DMS53 treated with DMSO at 0.1 percent for 48 hours (cell line): ENCODE results near the gene COLQ.

Experiments
- DNase-seq: peaks from one replicate; lab custom pipeline; 2025; ENCODE audit not compliant: unreplicated experiment; lab: John Stamatoyannopoulos, UW

COLQ gene

DNA sequence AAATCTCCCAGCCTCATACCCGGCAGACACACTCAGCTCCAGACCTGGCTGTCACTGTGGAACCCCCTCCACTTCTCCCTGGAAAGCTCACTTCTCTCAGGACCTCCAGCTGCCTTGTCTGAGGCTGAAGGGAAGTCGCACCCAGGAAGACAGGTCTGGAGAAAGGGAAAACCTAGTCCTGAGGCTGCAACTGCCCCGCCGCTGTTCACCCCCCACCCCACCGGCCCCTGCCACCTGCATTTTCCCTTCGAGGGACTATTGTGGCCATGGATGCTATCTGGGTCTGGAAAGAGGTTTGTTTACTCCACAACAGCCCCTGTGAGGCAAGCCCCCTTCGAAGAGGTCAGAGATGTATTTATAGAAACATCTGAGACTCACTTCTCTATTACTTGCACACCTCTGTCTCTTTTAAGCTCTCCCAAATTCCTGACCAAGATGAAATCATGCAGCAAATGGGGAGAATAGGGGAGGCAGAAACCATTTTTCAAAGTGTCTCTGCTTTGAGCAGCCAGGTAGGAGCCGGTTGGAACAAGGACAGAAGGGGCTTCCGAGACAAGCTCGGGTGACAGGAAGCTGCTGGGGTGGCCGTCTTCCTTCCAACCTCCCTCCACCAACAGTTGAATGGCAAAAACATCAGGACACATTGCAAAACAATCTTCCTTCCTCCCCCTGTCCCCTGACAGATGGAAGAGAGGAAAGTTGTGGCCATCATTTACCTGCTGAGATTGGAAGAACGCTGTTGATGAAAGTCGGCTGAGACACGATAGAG is 518 bp downstream of the COLQ start:
- no peak for DNase-seq

DNA sequence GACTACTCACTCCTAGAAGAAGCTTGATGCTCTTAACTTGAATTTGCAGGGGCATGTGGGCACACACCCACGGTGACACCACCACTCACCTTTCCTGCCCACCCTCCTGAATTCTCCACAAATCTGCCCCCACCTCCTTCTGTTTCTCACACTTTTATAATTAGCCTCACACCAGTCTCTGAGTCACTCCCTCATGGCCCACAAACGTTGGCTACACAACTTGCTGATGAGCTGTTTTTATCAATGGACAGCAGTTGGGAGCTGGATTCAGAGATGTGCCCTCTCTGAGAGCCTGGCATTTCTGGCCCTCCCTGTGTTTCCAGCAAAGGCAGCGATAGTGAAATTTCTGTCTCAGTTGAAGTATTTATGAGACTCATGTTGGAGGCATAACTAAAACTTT is 1.3 kb downstream of the COLQ start:
- DNase-seq = no peak

DNA sequence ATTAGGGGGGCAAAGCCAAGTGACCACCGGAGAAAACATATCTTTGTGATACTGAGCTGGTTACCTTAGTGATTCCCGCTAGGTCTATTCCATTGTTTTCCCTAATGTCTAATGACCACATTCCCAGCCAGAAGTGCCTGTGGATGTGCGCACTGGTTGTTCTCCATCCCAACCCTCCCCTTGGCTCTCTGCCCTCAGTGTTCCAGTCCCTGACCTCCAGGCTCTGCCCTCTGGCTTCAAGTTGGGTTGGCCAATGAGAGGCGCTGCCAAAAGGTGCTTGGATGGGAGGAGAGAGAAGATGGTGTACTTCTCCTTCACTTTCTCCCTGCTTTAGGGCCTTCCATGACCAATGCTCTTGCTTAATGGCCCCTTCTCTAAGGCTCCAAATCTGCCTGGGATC is 2.4 kb downstream of the COLQ start:
- no peak for DNase-seq

DNA sequence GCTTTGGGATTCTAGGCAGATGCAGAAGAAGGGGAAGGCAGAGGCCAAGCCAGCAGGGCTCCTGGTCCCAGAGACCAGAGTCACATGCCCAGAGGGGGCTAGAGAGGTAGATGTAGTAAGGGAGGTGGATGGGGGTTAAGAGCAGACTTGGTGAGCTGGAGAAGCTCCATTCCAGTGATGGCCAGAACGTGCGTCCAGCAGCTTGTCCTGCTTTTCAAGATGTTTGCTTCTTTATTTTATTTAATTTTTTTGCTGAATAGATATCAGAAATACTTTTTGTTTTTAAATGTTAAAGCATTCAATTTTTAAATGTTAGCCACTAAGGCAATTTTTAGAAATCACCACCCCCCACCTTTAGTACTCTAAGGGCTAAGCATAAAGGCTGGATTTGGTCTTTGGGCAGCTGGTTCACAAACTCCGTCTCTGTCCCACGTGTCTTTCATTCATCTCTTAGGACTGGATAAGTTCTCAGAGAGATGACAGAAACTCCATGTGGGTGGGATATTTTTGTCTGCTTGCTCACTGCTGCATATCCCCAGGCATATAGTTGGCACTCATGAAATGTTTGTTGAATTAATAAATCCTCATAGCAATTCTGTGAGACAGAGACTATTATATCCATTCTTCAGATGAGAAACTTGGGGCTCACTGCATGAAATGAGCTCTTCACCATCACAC is 6.7 kb downstream of the COLQ start:
- DNase-seq = no peak

DNA sequence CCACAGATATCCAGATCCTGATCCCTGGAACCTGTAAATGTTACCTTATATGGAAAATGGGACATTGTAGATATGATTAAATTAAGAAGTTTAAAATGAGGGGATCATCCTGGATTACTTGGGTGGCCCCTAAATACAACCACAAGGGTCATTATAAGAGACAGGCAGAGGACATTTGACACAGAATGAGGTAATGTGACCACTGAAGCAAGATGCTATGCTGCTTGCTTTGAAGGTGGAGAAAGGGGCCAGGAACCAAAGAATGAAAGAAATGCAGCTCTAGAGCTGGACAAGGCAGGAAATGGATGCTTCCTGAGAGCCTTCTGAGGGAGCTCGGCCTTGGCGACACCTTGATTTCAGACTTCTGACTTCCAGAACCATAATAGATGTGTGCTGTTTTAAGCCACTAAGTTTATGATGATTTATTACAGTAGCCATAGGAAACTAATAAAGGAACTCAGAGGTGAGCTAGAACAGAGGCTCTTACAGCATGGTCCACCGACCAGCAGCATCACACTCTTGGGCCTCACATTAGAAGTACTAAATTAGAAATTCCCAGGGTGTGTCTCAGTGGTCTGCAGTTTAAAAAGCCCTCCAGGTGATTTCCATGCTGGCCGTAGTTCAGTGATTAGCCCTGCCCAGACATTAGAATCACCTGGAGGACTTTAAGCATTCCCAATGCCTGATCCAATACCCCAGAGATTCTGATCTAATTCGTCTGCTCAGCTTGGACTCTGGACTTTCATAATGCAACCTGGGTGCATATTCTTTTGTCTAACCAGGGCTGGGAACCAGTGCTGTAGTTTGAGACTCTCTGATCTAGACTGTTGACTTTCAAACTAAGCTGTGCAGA is 7.5 kb downstream of the COLQ start:
- DNase-seq = no peak

DNA sequence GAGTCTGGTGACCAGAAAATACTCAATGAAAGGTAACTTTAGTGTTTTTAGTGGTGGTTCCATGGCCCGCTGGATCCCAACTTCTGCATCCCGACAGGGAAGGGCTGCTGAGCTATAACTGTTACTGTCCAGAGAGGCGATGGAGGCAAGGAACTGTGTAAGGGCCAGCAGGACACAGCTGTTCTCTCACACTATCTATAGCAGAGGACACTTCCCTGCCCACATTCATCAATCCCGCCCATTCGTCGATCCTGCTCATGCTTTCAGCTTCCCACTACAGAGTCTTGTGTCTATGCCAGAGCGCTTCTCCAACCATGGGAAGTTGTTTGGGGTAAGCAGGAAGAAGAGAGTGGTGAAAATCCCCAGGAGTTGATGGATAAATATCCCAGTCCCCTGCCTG is 8.4 kb downstream of the COLQ start:
- no peak for DNase-seq

DNA sequence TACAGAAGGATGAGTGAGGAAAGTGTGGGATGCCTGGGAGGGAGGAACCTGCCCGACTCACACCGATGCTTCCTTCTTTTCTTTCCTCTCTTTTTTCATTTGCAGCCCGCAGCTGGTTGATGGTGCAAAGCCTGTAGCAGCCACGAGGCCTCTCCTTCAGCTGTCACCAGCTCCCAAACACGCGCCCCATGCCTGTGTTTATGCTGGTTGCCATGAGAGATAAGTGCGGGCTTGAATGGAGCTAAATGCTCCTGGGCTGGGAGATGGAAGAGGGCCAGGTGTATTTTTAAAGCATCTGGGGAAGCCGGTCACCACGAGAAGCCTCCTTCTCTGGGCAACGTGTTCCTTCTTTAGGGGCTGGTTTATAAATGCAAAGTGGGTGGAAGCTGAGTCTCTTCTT is 9.3 kb downstream of the COLQ start:
- DNase-seq = no peak

DNA sequence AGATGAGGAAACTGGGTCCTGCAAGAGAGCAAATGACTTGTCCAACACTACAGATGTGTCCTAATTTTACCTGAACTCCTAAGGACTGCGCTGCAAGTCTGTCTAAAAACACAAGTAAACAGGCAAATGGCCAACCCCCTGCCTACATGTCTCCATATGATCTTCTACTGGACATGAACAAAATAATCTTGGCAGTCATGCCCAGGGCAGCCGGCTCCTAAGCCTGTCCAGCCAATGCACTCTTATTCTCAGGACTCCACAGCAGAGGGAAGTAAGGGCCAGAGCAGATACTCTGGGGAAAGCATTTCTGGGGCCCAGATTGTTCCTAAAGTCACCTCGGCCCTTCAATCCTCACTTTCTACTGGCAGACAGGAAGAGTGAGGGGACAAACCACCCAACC is 10.3 kb downstream of the COLQ start:
- DNase-seq = no peak

DNA sequence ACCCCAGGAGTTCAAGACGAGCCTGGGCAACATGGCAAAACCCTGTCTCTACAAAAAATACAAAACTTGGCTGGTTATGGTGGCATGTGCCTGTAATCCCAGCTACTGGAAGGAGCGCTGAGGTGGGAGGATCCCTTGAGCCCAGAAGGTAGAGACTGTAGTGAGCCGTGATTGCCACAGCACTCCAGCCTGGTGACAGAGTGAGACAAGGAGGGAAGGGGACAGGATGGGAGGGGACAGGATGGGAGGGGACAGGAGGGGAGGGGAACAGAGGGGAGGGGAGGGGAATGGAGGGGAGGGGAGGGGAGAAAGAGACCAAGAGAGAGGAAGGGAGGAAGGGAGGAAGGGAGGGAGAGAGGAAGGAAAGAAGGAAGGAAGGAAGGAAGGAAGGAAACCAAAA is 11.0 kb downstream of the COLQ start:
- DNase-seq = no peak

DNA sequence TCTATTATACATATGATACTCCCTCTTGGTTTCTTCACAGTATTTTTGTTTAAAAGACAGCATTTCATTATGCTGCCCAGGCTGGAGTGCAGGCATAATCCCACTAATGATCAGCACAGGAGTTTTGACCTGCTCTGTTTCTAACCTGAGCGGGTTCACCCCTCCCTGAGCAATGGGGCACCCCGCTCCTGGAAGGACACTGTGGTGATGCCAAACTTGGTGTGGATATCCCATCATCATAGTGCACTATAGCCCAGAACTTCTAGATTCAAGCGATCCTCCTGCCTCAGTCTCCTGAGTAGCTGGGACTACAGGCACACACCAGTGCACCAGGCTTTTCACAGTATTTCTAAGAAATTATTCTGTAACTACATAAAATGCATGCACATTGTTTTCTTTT is 14.9 kb downstream of the COLQ start:
- no peak for DNase-seq

DNA sequence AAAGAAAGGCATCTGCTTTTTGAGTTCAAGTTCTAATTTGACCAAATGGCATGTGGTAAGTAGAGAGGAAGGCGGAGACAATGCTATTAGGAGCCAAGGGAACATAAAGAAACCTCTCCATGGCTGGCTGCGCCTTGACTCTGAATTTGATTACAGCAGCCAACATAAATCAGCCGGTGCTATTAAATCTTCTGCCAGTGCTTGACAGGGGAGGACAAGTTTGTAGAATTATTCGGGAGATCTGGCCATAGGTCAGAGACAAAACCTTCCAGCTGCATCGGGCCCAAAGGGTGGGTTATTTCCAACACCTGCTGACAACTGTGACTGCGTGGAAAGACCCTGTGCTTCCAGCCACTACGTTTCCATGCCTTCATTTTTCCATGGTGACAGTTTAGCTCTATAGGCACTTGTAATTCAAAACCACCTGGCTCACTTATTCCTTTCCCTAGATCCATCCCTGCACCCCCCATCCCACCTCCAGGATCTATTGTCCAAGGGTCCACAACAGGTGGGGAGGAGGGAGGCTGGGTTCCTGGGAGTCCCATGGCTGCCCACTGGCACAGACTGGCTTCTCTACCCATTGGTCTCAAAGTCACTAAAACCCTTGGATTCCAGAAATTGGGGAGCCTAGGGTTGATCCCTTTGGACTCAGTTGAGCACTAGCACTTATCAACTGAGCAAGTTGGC is 15.9 kb downstream of the COLQ start:
- no peak for DNase-seq

DNA sequence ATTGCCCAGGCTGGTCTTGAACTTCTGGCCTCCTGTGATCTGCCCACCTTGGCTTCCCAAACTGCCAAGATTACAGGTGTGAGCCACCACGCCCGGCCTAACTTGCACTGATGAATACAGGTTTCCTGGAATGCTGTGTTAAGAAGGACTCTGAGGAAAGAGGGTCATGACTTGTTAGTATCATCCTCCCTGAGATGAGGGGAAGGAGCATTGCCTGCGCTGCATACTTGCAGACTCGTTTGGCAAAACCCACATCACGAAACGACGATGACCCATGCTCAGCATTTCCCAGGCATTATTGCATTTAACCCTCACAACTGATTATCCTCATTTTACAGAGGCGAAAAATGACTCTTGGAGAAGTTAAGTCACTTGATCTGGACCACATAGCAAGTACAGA is 18.9 kb downstream of the COLQ start:
- DNase-seq = no peak

DNA sequence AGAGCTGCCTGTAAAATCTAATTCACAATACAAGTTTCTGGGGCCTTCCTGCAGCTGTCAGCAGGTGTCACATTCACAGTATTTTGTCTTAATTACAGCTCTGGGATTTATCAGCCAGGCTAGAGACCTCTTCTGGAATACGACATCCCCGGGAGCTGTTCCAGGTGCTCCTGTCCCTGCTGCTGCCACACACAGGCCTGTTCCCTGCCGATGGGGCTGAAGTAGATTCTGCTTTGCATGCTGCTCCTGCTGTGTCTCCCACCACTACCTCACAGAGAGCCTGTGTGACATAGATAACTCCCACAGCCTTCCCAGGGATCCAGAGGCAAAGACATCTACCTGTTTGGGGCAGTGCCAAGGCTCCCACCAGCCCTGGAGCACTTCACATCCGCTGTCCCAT is 20.4 kb downstream of the COLQ start:
- DNase-seq = no peak

DNA sequence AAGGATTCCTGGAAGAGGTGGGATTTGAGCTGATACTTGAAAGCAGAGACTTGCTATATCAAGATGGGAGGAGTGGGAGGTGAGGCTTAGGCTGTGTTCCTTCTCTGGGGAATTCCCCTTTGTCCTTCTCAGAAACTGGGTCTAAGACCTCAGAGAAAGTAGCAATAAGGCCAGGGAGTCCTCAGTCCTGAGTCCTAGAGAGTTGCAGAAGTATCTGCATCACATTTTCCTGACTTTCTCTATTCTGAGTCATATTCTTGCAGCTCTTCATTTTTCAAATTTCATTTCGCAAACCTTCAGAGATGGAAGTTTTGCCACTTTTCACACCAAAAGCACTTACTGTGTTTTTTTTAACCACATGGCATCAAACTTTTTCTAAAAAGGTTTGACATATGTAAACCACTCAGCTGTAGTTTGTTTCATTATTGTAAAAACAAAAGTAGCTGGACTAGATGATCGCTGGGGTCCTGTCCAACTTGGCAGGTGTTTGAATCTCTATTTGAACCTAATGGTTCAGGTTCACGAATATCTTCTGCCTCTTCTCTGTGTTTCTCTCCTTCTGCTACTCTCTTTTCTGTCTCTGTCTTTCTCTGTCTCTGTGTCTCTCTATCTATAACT is 21.3 kb downstream of the COLQ start:
- no peak for DNase-seq

DNA sequence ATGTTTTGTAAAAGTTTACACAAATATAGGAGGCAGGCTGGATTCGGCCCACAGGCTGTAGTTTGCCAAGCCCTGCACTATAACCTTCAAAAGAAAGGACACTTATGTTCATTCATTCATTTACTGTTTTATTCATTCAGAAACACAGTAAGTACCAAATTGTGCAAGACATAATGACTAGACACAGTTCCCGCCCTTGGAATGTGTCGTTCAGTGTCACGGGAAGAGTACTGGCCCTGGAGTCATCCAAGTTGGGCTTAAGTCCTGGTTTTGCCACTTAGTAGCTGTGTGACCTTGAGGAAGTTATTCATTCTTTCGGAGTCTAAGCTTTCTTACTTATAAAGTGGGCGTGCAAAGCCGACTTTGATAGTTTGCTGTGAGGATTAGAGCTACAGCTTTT is 22.0 kb downstream of the COLQ start:
- DNase-seq = no peak

DNA sequence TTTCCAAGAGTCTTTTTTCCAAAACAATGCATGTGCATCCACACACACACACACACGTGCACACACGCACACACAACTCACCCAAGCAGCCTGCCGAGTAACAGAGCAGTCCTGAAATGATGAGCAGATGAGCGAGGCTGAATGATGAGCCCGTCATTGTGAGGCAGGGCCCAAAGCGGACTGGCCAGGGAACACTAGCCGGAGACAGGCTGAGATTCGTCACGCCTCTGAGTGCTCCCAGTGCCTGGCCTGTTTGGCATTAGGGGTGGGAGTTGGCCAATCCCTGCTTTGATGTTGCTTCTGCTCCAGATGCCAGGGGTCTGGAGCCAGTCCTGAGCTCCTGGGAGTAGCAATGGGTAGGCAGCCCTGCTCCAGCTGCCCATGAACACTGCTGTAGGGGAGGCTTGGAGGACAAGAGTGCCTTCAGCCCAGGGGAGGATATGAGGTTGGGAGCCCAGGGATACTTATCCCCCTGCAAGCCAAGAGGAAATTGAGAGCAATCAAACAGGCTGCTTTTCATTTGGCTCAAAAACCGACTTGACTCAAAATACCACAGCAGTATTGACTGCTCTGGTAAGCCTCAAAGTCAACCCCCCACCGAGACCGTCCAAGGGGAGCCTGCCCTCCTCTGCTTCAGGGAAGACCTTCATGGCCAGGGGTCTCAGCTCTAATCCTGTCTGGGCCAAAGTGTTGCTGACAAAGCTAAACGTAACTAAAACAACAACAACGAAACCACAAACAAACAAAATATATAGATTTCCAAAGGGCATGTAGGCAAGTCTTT is 22.9 kb downstream of the COLQ start:
- DNase-seq = no peak

DNA sequence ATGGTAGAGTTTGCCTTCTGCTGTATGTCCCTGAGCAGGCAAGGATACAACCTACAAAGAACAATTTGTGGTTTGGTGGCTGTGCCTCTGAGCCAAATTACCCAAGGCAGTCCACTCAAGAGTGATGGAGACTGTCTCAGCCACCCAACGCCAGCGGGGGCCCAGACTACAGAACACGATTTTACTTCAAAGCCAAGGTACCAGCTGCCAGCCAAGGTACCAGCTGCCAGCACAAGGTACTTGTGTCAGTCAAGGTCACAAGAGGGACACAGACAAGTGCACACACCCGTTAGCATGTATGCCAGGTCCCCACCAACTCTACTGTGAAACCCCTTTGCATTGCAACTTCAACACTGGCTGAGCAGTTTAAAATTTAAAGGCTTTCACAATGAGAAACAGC is 23.5 kb downstream of the COLQ start:
- no peak for DNase-seq

DNA sequence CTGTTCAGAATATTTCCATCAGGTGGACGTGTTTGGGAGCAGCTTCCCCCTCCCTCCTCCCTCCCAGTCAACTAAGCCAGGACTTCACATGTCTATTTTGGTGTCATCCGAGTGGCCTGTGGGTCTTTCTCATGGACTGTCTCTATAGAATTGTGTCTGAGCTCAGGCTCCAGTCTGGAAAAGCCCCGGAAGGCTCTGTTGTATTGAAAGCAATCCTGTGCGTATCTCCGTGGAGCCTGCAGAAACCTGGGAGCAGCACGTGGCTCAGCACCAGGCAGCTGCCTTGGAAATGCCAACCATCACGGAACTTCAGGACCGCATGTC is 25.2 kb downstream of the COLQ start:
- no peak for DNase-seq

DNA sequence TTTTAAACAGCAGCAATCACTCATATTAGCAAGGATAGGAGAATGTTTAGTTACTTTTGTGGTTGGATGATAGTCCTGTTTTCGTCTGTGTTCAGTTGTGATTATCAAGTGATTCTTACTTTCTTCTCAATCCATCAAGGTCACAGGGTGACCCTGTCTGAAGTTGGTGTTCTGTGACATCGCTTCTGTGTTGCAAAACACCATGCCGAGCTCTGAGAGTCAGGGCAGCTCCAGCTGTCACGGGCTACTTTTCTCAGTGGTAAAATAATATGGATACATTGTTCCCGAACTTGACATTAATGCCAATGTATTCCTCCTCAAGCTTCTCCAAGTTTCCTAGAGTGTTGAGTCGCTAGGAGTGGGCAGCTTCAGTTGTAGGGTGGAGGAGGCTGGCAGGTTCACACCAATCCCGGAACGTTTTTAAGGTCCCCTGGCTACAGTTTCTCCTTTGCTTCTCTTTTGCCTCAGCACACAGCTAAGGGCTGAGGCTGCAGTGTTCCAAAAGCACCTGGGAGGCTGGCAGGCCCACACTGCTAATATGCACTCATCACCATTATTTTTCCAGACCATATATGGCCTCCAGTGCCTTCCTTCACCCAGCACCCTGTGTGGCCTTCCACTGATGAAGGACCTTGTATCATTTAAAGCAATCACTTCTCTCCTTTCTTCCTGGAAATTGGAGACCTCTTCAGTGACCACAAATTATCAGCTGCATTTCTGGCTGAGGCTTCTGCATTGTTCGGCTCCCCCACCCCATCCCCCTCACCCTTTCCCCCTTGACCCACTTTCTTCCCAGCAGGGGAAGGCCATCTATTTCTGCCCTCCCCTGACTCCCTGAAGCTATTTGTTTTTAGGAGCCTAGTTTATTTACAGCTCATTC is 25.8 kb downstream of the COLQ start:
- no peak for DNase-seq
